ENCODE data around the gene OCEL1.

The OCEL1 gene

DNA sequence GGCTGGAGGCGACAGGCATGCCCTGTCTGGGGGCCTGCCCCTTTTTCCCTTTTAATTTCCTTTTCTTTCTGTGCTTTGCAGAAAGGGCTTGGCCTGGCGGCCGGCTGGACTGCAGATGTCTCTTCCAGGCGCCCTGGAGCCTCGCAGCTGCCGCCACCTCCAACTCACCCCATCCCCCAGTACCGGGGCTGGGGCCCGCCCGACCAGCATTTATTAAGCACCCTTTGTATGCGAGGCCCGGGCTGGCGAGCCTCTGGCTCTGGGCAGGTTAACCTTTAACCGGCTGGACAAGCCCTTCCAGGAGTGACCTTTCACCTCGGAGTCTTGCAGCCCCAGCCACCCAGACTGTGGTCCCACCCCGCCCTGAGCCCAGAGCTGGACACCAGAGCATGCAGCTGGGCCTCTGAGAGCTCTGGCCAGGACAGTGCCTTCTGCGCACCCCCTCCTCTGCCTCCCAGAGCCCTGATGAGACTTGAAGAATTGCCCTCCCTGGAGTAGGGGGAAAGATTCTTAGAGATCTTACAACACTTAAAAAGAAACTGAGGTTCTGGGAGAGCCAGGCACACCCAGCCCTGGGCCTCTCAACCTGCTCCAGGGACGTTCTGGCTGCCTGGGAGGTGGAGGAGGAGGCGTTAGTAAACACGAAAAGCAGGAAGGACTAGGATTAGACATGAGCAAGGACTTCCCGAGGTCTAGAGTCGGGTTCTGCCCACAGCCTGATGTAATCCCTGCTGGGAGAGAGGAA lies 20.8 kb downstream of the OCEL1 start:
- peak overlapping the region; percentile 27; the same call in 1 of the 2 replicates for H3K27ac ChIP-seq (ENCODE audit: low read length)

DNA sequence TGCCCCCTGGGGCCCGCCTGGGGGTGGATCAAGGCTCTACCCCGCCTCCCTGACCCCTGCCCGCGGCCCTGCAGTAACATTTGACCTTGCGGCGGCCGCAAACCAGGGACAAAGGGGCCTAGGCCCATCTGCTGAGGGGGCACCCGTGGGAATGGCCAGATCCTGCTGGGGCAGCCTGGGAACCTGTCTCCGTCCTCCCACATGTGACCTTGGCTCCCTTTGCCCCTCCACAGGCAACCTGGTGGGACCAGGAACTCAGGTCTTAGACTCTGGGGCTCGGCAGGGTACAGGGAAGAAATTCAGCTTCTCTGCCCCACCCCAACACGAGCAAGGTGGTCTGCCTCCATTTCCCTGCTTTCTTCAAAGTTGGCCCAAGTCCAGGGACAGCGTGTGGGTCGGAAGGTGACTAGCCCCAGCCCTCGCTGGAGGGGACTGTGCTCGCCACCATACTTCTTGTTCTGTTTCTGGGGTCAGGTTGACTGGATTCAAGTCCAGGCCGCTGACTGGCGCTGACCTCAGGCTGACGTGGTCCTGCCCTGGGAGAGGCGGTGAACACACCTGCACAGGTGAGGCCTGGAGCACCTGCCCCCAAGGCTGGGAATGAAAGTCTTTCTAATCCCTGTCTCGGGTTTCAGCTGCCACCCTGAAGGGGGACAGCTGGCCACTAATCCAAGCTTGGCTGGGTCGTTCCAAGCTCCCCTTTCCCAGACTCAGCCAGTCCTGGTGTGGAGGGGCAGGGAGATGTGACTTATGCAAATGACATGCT lies 22.2 kb downstream of the OCEL1 start:
- H3K9ac ChIP-seq (ENCODE audit: low read length): no peak overlapping the region
- TF ChIP-seq EZH2 (optimal IDR thresholded peaks at IDR 0.05; ENCODE audit: low read depth, low read length) (no peak), EZH2phosphoT487 (IDR thresholded peaks at IDR 0.05; ENCODE audit: low read length) (no peak)
- TF ChIP-seq, protein P1, sequence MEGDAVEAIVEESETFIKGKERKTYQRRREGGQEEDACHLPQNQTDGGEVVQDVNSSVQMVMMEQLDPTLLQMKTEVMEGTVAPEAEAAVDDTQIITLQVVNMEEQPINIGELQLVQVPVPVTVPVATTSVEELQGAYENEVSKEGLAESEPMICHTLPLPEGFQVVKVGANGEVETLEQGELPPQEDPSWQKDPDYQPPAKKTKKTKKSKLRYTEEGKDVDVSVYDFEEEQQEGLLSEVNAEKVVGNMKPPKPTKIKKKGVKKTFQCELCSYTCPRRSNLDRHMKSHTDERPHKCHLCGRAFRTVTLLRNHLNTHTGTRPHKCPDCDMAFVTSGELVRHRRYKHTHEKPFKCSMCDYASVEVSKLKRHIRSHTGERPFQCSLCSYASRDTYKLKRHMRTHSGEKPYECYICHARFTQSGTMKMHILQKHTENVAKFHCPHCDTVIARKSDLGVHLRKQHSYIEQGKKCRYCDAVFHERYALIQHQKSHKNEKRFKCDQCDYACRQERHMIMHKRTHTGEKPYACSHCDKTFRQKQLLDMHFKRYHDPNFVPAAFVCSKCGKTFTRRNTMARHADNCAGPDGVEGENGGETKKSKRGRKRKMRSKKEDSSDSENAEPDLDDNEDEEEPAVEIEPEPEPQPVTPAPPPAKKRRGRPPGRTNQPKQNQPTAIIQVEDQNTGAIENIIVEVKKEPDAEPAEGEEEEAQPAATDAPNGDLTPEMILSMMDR (IDR thresholded peaks at IDR 0.05; ENCODE audit: low read length): no peak
- peaks cover 13% of the 10 kb centered on the region; the same call in 1 of the 2 replicates for H3K4me1 ChIP-seq (ENCODE audit: low read length)
- H2AFZ ChIP-seq (ENCODE audit: low read length): no peak overlapping the region
- H3K4me2 ChIP-seq (ENCODE audit: low read depth, low read length): no peak overlapping the region
- 0 out of 2 replicates have a peak, but pooled peaks cover 3% of the 10 kb centered on the region for H3K27me3 ChIP-seq (replicated peaks; ENCODE audit: insufficient read depth, low read length)
- H3K9me3 ChIP-seq (replicated peaks; ENCODE audit: insufficient read depth, low read length): no peaks in the 10 kb centered on the region
- H3K36me3 ChIP-seq (replicated peaks; ENCODE audit: insufficient read depth, low read length): no peaks in the 10 kb centered on the region
- no peak overlapping the region for H3K27ac ChIP-seq (ENCODE audit: low read length)
- H3K9me2 ChIP-seq (replicated peaks; ENCODE audit: insufficient read depth, low read length): no peaks in the 10 kb centered on the region
- no peak for DNase-seq
- no peak overlapping the region for H3K4me3 ChIP-seq (ENCODE audit: low read length)
- peaks cover 13% of the 10 kb centered on the region for H3K79me2 ChIP-seq (ENCODE audit: low read length)
- no peaks in the 10 kb centered on the region for H4K20me1 ChIP-seq (ENCODE audit: insufficient read depth, low read length)
- peaks cover 7% of the 10 kb centered on the region; the same call in 1 of the 2 replicates for H3F3A ChIP-seq (ENCODE audit: insufficient read depth, low read length)

More for the DNA sequence above, 20.8 kb downstream of the OCEL1 start:
- DNase-seq: no peak
- H2AFZ ChIP-seq (ENCODE audit: low read length): peak overlapping the region; percentile 98
- peaks cover 13% of the 10 kb centered on the region; the same call in 1 of the 2 replicates for H3K4me1 ChIP-seq (ENCODE audit: low read length)
- H3K79me2 ChIP-seq (ENCODE audit: low read length): peaks cover 16% of the 10 kb centered on the region
- no peaks in the 10 kb centered on the region for H3K9me3 ChIP-seq (replicated peaks; ENCODE audit: insufficient read depth, low read length)
- no peaks in the 10 kb centered on the region for H3K36me3 ChIP-seq (replicated peaks; ENCODE audit: insufficient read depth, low read length)
- H3K4me3 ChIP-seq (ENCODE audit: low read length): peak overlapping the region; percentile 81
- TF ChIP-seq EZH2 (optimal IDR thresholded peaks at IDR 0.05; ENCODE audit: low read depth, low read length): no peak
- TF ChIP-seq, protein P1 (IDR thresholded peaks at IDR 0.05; ENCODE audit: low read length): no peak
- no peak for TF ChIP-seq EZH2phosphoT487 (IDR thresholded peaks at IDR 0.05; ENCODE audit: low read length)
- H3K9ac ChIP-seq (ENCODE audit: low read length): peak overlapping the region; percentile 64; the same call in 1 of the 2 replicates
- no peaks in the 10 kb centered on the region for H4K20me1 ChIP-seq (ENCODE audit: insufficient read depth, low read length)
- H3F3A ChIP-seq (ENCODE audit: insufficient read depth, low read length): peaks cover 7% of the 10 kb centered on the region; the same call in 1 of the 2 replicates
- peak overlapping the region; percentile 98 for H3K4me2 ChIP-seq (ENCODE audit: low read depth, low read length)
- H3K27me3 ChIP-seq (replicated peaks; ENCODE audit: insufficient read depth, low read length): 0 out of 2 replicates have a peak, but pooled peaks cover 2% of the 10 kb centered on the region
- no peaks in the 10 kb centered on the region for H3K9me2 ChIP-seq (replicated peaks; ENCODE audit: insufficient read depth, low read length)

DNA sequence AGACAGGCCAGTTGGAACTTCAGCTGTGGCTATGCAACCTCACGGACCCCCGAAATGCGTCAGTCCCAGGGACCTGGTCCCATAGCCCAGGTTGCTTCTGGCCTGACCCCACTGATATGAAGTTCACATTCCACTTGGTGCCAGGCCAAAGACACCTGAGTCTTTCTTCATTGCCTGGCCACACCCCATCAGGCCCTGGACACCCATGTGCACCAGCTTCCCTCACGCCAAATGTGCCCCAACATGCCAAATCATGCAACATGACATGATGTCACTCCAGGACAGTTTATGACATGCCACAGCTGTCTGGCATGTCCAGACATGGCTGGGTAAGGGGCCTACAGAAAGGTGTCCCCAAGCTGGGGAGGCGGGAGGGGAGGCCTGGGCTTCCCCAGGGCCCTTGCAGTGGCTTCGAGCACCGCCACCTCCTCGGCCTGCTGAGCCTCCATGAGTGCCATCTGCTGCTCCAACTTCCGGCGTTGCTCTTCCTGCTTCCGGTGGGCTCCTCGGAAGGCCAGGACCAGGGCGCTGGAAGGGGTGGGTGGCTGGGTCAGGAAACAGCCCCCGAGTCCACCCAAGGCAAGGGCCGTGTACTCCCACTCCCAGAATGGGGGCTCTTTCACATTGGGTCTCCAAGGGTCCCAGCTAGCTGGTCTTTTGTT lies 24.0 kb downstream of the OCEL1 start:
- Histone ChIP-seq H3K9me2 (replicated peaks; ENCODE audit: insufficient read depth, low read length) (no peaks in the 10 kb centered on the region), H3K9me3 (replicated peaks; ENCODE audit: insufficient read depth, low read length) (no peaks in the 10 kb centered on the region), H3K4me1 (ENCODE audit: low read length) (peaks cover 6% of the 10 kb centered on the region; the same call in 1 of the 2 replicates), H4K20me1 (ENCODE audit: insufficient read depth, low read length) (no peaks in the 10 kb centered on the region), H3K9ac (ENCODE audit: low read length) (no peak overlapping the region), H3K4me3 (ENCODE audit: low read length) (no peak overlapping the region), H3K27me3 (replicated peaks; ENCODE audit: insufficient read depth, low read length) (peaks cover 10% of the 10 kb centered on the region), H3K4me2 (ENCODE audit: low read depth, low read length) (no peak overlapping the region), H3K27ac (ENCODE audit: low read length) (no peak overlapping the region), H3F3A (ENCODE audit: insufficient read depth, low read length) (peaks cover 7% of the 10 kb centered on the region; the same call in 1 of the 2 replicates), H3K79me2 (ENCODE audit: low read length) (no peaks in the 10 kb centered on the region), H2AFZ (ENCODE audit: low read length) (no peak overlapping the region), H3K36me3 (replicated peaks; ENCODE audit: insufficient read depth, low read length) (no peaks in the 10 kb centered on the region)
- TF ChIP-seq EZH2phosphoT487 (IDR thresholded peaks at IDR 0.05; ENCODE audit: low read length): no peak
- DNase-seq: no peak

Measured in MM.1S (cell line).